HepG2 (cell line): ENCODE measurements around the gene ADCY5. TPM values are rescaled to one million over a fixed set of nuclear protein-coding genes. Genes with fewer than 3 reads are reported as not detected.

ENCODE experiments used
- ATAC-seq: fragments of 200-7000 bp; cut with Tn5 transposase; 3 replicates; pipeline ENCODE4 v1.9.1; 2020; ENCODE audit warnings: mild to moderate bottlenecking, moderate library complexity
- BruUV-seq: library from RNA; stranded (reverse); fragments of 400-500 nt; replicated peaks from 2 replicates; lab custom pipeline; 2021; lab: Mats Ljungman, UMichigan
- CTCF ChIA-PET: fragments of 300-600 bp; formaldehyde crosslinking; extraction: SDS; loops from one replicate; lab custom pipeline; 2021; ENCODE audit warnings: low total read pairs, inconsistent platforms, low intra/inter-chr PET ratio; lab: Yijun Ruan, JAX
- POLR2A ChIA-PET: fragments of 350-600 bp; sonication (Branson Sonifier 250); formaldehyde crosslinking; loops from one replicate; lab custom pipeline; 2020; ENCODE audit warnings: antibody characterized with exemption, inconsistent platforms; lab: Yijun Ruan, JAX
- DNase-seq: peaks from one replicate; pipeline ENCODE4 v3.0.0-alpha.2; 2015; ENCODE audit warnings: low spot score
- FAIRE-seq: peaks from 3 replicates; lab custom pipeline; 2011; peaks lifted over from hg19 to GRCh38; lab: Jason Lieb, UNC
- H2AFZ ChIP-seq: one replicate; pipeline ENCODE4 v1.6.1; 2011; ENCODE audit warnings: low read length, inconsistent platforms
- H3K27ac ChIP-seq: fragments of 300-600 bp; 3 replicates; pipeline ENCODE4 v1.8.0; 2011; ENCODE audit warnings: mixed run types, mild to moderate bottlenecking, mixed read lengths, low read length, inconsistent platforms; ENCODE audit not compliant: insufficient read depth; ENCODE audit errors: extremely low read length
- H3K27me3 ChIP-seq, 2 experiments: fragments of 200-600 bp in 1 of 2; 2 replicates in 1 of 2; 3 replicates in 1 of 2; pipeline versions ENCODE4 v1.6.0 to v1.8.0; 2011; ENCODE audit warnings: low read length in 2 of 2, mild to moderate bottlenecking in 2 of 2, moderate library complexity in 2 of 2, inconsistent platforms in 1 of 2; ENCODE audit not compliant: insufficient read depth in 2 of 2, control insufficient read depth in 1 of 2
- H3K36me3 ChIP-seq, 2 experiments: fragments of 200-600 bp in 1 of 2; replicated peaks in 1 of 2; 2 replicates in 1 of 2; 3 replicates in 1 of 2; pipeline versions ENCODE4 v1.5.1 to v1.8.0; 2011; ENCODE audit warnings: low read length in 2 of 2, inconsistent platforms in 1 of 2; ENCODE audit not compliant: insufficient read depth in 2 of 2, control insufficient read depth in 1 of 2
- H3K4me1 ChIP-seq: 2 replicates; pipeline ENCODE4 v1.5.1; 2012; ENCODE audit warnings: low read length, inconsistent platforms; ENCODE audit not compliant: insufficient read depth
- H3K4me2 ChIP-seq: 2 replicates; pipeline ENCODE4 v1.6.0; 2011; ENCODE audit warnings: low read depth, low read length, inconsistent platforms
- H3K4me3 ChIP-seq, 3 experiments: fragments of 200-600 bp in 1 of 3; sonication (generic), shearing (Covaris generic) in 1 of 3; replicated peaks in 1 of 3; 2 replicates each; pipeline ENCODE4 v1.5.1; 2011 to 2016; ENCODE audit warnings: low read length in 3 of 3, inconsistent platforms in 2 of 3, low read depth in 2 of 3, mild to moderate bottlenecking in 2 of 3, control low read depth in 1 of 3, mixed read lengths in 1 of 3; ENCODE audit not compliant: insufficient read depth in 1 of 3
- H3K79me2 ChIP-seq: one replicate; pipeline ENCODE4 v1.6.1; 2011; ENCODE audit warnings: low read length, inconsistent platforms; ENCODE audit not compliant: insufficient read depth
- H3K9ac ChIP-seq: 2 replicates; pipeline ENCODE4 v1.6.0; 2011; ENCODE audit warnings: mild to moderate bottlenecking, low read depth, low read length, inconsistent platforms; ENCODE audit not compliant: insufficient read depth
- H3K9me3 ChIP-seq: 2 replicates; pipeline ENCODE4 v1.5.1; 2012; ENCODE audit warnings: mild to moderate bottlenecking, low read length
- H4K20me1 ChIP-seq: 2 replicates; pipeline ENCODE4 v1.6.0; 2011; ENCODE audit warnings: inconsistent platforms, mild to moderate bottlenecking, low read length, moderate library complexity; ENCODE audit not compliant: insufficient read depth
- AHR ChIP-seq: IDR thresholded peaks from 2 replicates; pipeline ENCODE4 v1.6.1; 2018; ENCODE audit warnings: missing genetic modification reagents, missing compliant biosample characterization
- DPF2 ChIP-seq: sonication (generic); formaldehyde crosslinking; IDR thresholded peaks from 2 replicates; pipeline ENCODE4 v1.4.0; 2020; ENCODE audit warnings: mild to moderate bottlenecking, low read depth, missing genetic modification reagents, borderline replicate concordance
- EHMT2 ChIP-seq: fragments of 200-600 bp; sonication (generic); IDR thresholded peaks from 2 replicates; pipeline ENCODE4 v1.7.0; 2017; ENCODE audit warnings: antibody characterized with exemption, low read depth, low read length, borderline replicate concordance
- FOSL2 ChIP-seq: sonication (generic); formaldehyde crosslinking; IDR thresholded peaks from 2 replicates; pipeline ENCODE4 v1.4.0; 2020; ENCODE audit warnings: missing genetic modification reagents
- FOXJ3 ChIP-seq: sonication (generic); formaldehyde crosslinking; IDR thresholded peaks from 2 replicates; pipeline ENCODE4 v1.4.0; 2020; ENCODE audit warnings: missing genetic modification reagents, mild to moderate bottlenecking, borderline replicate concordance
- HDAC2 ChIP-seq: sonication (generic); formaldehyde crosslinking; IDR thresholded peaks from 2 replicates; pipeline ENCODE4 v1.4.0; 2020; ENCODE audit warnings: missing genetic modification reagents
- LCORL ChIP-seq, 2 experiments: fragments of 450-650 bp in 1 of 2; sonication (generic) in 1 of 2; formaldehyde crosslinking in 1 of 2; IDR thresholded peaks; 2 replicates each; pipeline versions ENCODE4 v1.5.0 to v1.6.1; 2017 to 2020; ENCODE audit warnings: antibody characterized with exemption in 1 of 2, missing genetic modification reagents in 1 of 2
- POLR2AphosphoS5 ChIP-seq: IDR thresholded peaks from 2 replicates; pipeline ENCODE4 v1.6.1; 2012; ENCODE audit warnings: low read depth, low read length
- PRDM15 ChIP-seq: sonication (generic); formaldehyde crosslinking; IDR thresholded peaks from 2 replicates; pipeline ENCODE4 v1.4.0; 2020; ENCODE audit warnings: missing genetic modification reagents
- RNF219 ChIP-seq: sonication (generic); formaldehyde crosslinking; IDR thresholded peaks from 2 replicates; pipeline ENCODE4 v1.5.0; 2020; ENCODE audit warnings: mild to moderate bottlenecking, missing genetic modification reagents
- TBL1XR1 ChIP-seq: fragments of 150-350 bp; IDR thresholded peaks from 2 replicates; pipeline ENCODE4 v1.6.1; 2014; ENCODE audit warnings: borderline replicate concordance, low read length; ENCODE audit not compliant: partially characterized antibody
- TCF7 ChIP-seq: sonication (generic); IDR thresholded peaks from 2 replicates; pipeline ENCODE4 v1.6.1; 2016; ENCODE audit warnings: antibody characterized with exemption, low read depth
- ZNF770 ChIP-seq: sonication (generic); formaldehyde crosslinking; IDR thresholded peaks from 2 replicates; pipeline ENCODE4 v1.5.0; 2020; ENCODE audit warnings: mild to moderate bottlenecking, missing genetic modification reagents
- WGBS: methylation state at CpG from one replicate; pipeline ENCODE4 v1.1.6; 2017; ENCODE audit warnings: low lambda C conversion rate; 5-methylcytosine and 5-hydroxymethylcytosine counted together
- in situ Hi-C: cut with HindIII; loops from 2 replicates; pipeline ENCODE4 v1.10.0; 2017; ENCODE audit warnings: low pct_unique_long_range_greater_than_20kb; ENCODE audit not compliant: extremely low pct_ligation_motif_present
- intact Hi-C: fragments of 100-400 bp; cut with micrococcal nuclease; formaldehyde crosslinking; loops from one replicate; pipeline ENCODE4 v1.10.0; 2022; ENCODE audit not compliant: unreplicated experiment
- polyA plus RNA-seq, 8 experiments: library from polyadenylated mRNA; depleted of rRNA in 3 of 8; stranded (reverse) in 7 of 8; unstranded in 1 of 8; fragments of >200 nt; fragmentation: Illumina TruSeq in 4 of 8; extraction: Trizol in 4 of 8; gene quantifications; 2 replicates each; pipeline versions ENCODE4 v1.2.1 to v1.2.3, GENCODE V29; 2011 to 2016; ENCODE audit warnings: low read depth in 4 of 8, missing spikeins in 1 of 8, mixed read lengths in 1 of 8; ENCODE audit not compliant: insufficient read depth in 1 of 8
- total RNA-seq, 5 experiments: library from RNA; depleted of rRNA; stranded (reverse); fragments of >200 nt; fragmentation: Illumina TruSeq; extraction: Trizol; gene quantifications; 2 replicates each; pipeline ENCODE4 v1.2.3, GENCODE V29; 2016; ENCODE audit warnings: low read depth in 1 of 5
- TF ChIP-seq, protein P1 (sequence below): sonication (generic); formaldehyde crosslinking; IDR thresholded peaks from 2 replicates; pipeline ENCODE4 v1.5.0; 2020; ENCODE audit warnings: mild to moderate bottlenecking, missing genetic modification reagents

Gene ADCY5
- total and polyA plus RNA-seq, 2 of the 13 experiments (the other 11 are each of a cell fraction or from before 2014, with no cell fraction given) = not detected

GRCh38 chr3:123327480-123327879 lies 121.4 kb downstream of the ADCY5 start:
- in situ Hi-C loops = loop anchor here (5.0 kb wide), 1 partner anchor 230 kb away; no protein-coding TSS in a partner anchor
- no peak overlapping the region for H3K4me3 ChIP-seq
- intact Hi-C loops = no loop called here
- no peak for FAIRE-seq
- H4K20me1 ChIP-seq = no peaks in the 10 kb centered on the region
- no peak for ATAC-seq
- POLR2A ChIA-PET = no interaction called here
- H3K4me2 ChIP-seq = no peak overlapping the region
- 43% methylated on average over 12 of the region's 12 CpGs for WGBS
- no peak overlapping the region for H3K27ac ChIP-seq
- no peaks in the 10 kb centered on the region for H3K79me2 ChIP-seq
- no TSS peak for BruUV-seq
- no peaks in the 10 kb centered on the region for H3K36me3 ChIP-seq
- peaks cover 11% of the 10 kb centered on the region; the same call in 1 of the 2 replicates for H3K4me1 ChIP-seq
- CTCF ChIA-PET = interaction anchor here (2.9 kb wide), 1 partner anchor 161 kb away, joined by 34 read pairs; no protein-coding TSS in a partner anchor
- H3K27me3 ChIP-seq = peaks cover 1 to 46% of the 10 kb centered on the region in 2 experiments; a peak in 4 of 5 replicates
- DNase-seq = no peak
- H2AFZ ChIP-seq = no peak overlapping the region
- H3K9me3 ChIP-seq = no peaks in the 10 kb centered on the region
- no peak overlapping the region for H3K9ac ChIP-seq
- TF ChIP-seq FOSL2 (CRISPR knock-in tag) (no peak), TCF7 (no peak), AHR (CRISPR knock-in tag) (no peak), PRDM15 (CRISPR knock-in tag) (no peak), RNF219 (CRISPR knock-in tag) (no peak), DPF2 (CRISPR knock-in tag) (no peak), HDAC2 (no peak), EHMT2 (no peak), TBL1XR1 (no peak), LCORL (IDR thresholded peaks at IDR 0.05) (no peak), LCORL (CRISPR knock-in tag; IDR thresholded peaks at IDR 0.05) (no peak), FOXJ3 (CRISPR knock-in tag) (no peak), POLR2AphosphoS5 (no peak), ZNF770 (CRISPR knock-in tag) (no peak)
- TF ChIP-seq, protein P1, sequence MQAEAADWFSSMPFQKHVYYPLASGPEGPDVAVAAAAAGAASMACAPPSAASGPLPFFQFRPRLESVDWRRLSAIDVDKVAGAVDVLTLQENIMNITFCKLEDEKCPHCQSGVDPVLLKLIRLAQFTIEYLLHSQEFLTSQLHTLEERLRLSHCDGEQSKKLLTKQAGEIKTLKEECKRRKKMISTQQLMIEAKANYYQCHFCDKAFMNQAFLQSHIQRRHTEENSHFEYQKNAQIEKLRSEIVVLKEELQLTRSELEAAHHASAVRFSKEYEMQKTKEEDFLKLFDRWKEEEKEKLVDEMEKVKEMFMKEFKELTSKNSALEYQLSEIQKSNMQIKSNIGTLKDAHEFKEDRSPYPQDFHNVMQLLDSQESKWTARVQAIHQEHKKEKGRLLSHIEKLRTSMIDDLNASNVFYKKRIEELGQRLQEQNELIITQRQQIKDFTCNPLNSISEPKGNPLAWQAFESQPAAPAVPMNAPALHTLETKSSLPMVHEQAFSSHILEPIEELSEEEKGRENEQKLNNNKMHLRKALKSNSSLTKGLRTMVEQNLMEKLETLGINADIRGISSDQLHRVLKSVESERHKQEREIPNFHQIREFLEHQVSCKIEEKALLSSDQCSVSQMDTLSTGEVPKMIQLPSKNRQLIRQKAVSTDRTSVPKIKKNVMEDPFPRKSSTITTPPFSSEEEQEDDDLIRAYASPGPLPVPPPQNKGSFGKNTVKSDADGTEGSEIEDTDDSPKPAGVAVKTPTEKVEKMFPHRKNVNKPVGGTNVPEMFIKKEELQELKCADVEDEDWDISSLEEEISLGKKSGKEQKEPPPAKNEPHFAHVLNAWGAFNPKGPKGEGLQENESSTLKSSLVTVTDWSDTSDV (CRISPR knock-in tag) = no peak
